ENCODE results near the gene CHL1.

The CHL1 gene

GRCh38 chr3:284322-284721 is 87.8 kb downstream of the CHL1 start:
- TF ChIP-seq TCF12 (IDR thresholded peaks at IDR 0.05; ENCODE audit: low read depth), result no peak

DNA sequence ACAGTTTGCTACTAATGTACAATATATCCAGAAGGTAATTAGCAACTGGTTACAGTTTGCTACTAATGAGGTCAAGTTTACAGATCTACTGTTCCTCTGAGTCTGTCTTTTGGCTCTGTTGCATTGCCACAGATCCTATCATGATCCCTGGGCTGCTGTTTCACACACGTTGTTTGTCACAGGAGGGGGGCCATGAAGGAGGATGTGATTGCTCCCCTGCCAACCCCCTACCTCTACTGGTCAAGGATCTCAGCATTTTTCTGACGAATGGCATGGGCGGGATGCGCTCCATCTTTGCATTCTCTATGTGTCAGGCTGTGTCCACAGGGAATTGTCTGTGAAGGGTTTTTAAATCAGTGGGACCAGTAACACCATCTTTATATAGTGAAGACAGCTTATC is 91.9 kb downstream of the CHL1 start:
- TF ChIP-seq MAX (IDR thresholded peaks at IDR 0.05) (no peak), USF1 (IDR thresholded peaks at IDR 0.05) (no peak)

DNA sequence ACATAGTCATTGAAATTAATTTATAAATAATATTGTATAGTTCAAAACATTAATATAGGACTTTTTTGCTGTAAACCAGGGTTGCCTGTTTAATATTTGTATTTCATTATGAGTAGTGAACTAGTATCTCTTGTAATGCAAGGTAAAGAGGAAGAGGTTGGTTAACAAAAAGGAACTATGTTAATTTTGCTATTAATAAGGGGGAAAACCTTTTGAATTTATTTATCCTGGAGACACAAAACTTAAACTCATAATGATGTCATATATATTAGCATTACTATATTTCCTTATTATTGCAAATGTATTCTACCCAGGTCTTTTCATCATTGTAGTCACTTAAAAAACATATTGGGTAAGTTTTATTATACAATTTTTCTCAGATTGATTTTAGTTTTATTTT is 94.5 kb downstream of the CHL1 start:
- TF ChIP-seq REST (IDR thresholded peaks at IDR 0.05; ENCODE audit: low read depth), result no peak
- no peak for TF ChIP-seq USF1 (IDR thresholded peaks at IDR 0.05)
- TF ChIP-seq MAX (IDR thresholded peaks at IDR 0.05), result no peak
- no peak for TF ChIP-seq EP300 (IDR thresholded peaks at IDR 0.05; ENCODE audit: borderline replicate concordance)
- no peak for TF ChIP-seq NFIC (IDR thresholded peaks at IDR 0.05)
- TF ChIP-seq RAD21 (IDR thresholded peaks at IDR 0.05; ENCODE audit: low read depth), result no peak
- no peak for TF ChIP-seq EGR1 (IDR thresholded peaks at IDR 0.05)
- TF ChIP-seq CEBPB (IDR thresholded peaks at IDR 0.05), result no peak
- TF ChIP-seq TAF1 (IDR thresholded peaks at IDR 0.05; ENCODE audit: low read depth), result no peak
- no peak for TF ChIP-seq ZBTB7A (IDR thresholded peaks at IDR 0.05; ENCODE audit: low read depth)
- no peak for TF ChIP-seq CREB1 (IDR thresholded peaks at IDR 0.05; ENCODE audit: low read depth)
- TF ChIP-seq FOXM1 (IDR thresholded peaks at IDR 0.05; ENCODE audit: borderline replicate concordance, low read depth), result no peak
- no peak for TF ChIP-seq TCF12 (IDR thresholded peaks at IDR 0.05; ENCODE audit: low read depth)
- TF ChIP-seq TEAD4 (IDR thresholded peaks at IDR 0.05), result no peak

GRCh38 chr3:291646-292436 is 95.3 kb downstream of the CHL1 start:
- TF ChIP-seq TCF12 (IDR thresholded peaks at IDR 0.05; ENCODE audit: low read depth), result no peak
- no peak for TF ChIP-seq FOXM1 (IDR thresholded peaks at IDR 0.05; ENCODE audit: borderline replicate concordance, low read depth)
- no peak for TF ChIP-seq MAX (IDR thresholded peaks at IDR 0.05)
- no peak for TF ChIP-seq YY1 (IDR thresholded peaks at IDR 0.05; ENCODE audit: low read depth)
- TF ChIP-seq REST (IDR thresholded peaks at IDR 0.05; ENCODE audit: low read depth), result no peak
- TF ChIP-seq EGR1 (IDR thresholded peaks at IDR 0.05), result no peak
- TF ChIP-seq CEBPB (IDR thresholded peaks at IDR 0.05), result no peak
- no peak for TF ChIP-seq USF1 (IDR thresholded peaks at IDR 0.05)
- TF ChIP-seq TAF1 (IDR thresholded peaks at IDR 0.05; ENCODE audit: low read depth), result no peak

DNA sequence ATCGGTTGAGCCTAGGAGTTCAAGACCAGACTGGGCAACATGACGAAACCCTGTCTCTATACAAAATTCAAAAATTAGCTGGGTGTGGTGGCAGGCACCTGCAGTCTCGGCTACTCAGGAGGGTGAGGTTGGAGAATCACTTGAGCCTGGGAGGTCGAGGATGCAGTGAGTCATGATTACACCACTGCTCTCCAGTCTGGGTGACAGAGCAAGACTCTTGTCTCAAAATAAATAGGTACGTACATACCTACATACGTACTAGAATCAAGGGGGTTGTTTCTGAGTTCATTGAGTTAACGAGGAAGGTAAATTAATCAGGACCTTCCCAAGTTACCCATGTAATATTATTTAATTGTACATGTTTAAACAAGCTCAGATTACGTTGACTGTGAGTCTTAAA is 97.5 kb downstream of the CHL1 start:
- TF ChIP-seq NFIC (IDR thresholded peaks at IDR 0.05) (no peak), RAD21 (IDR thresholded peaks at IDR 0.05; ENCODE audit: low read depth) (no peak), EGR1 (IDR thresholded peaks at IDR 0.05) (no peak), ZBTB7A (IDR thresholded peaks at IDR 0.05; ENCODE audit: low read depth) (no peak), CREB1 (IDR thresholded peaks at IDR 0.05; ENCODE audit: low read depth) (no peak), MAX (IDR thresholded peaks at IDR 0.05) (no peak), CEBPB (IDR thresholded peaks at IDR 0.05) (no peak), TAF1 (IDR thresholded peaks at IDR 0.05; ENCODE audit: low read depth) (no peak), REST (IDR thresholded peaks at IDR 0.05; ENCODE audit: low read depth) (no peak), USF1 (IDR thresholded peaks at IDR 0.05) (no peak), TCF12 (IDR thresholded peaks at IDR 0.05; ENCODE audit: low read depth) (no peak), EP300 (IDR thresholded peaks at IDR 0.05; ENCODE audit: borderline replicate concordance) (no peak), TEAD4 (IDR thresholded peaks at IDR 0.05) (no peak), FOXM1 (IDR thresholded peaks at IDR 0.05; ENCODE audit: borderline replicate concordance, low read depth) (no peak), YY1 (IDR thresholded peaks at IDR 0.05; ENCODE audit: low read depth) (no peak)

Data from Ishikawa (cell line).